MM.1S (cell line): Measurements from ENCODE around the gene ZNF222.

Source experiments
- DNase-seq: peaks from one replicate; pipeline ENCODE4 v3.0.0-alpha.2; 2015
- H2AFZ ChIP-seq: fragments of 300-600 bp; sonication (generic); 2 replicates; pipeline ENCODE4 v1.6.0; 2016; ENCODE audit warnings: antibody characterized with exemption, low read length
- H3F3A ChIP-seq: fragments of 300-600 bp; sonication (generic); 2 replicates; pipeline ENCODE4 v1.6.1; 2016; ENCODE audit warnings: mild to moderate bottlenecking, antibody characterized with exemption, low read length, moderate library complexity, mixed read lengths; ENCODE audit not compliant: insufficient read depth
- H3K27ac ChIP-seq: fragments of 300-600 bp; sonication (generic); 2 replicates; pipeline ENCODE4 v1.5.1; 2016; ENCODE audit warnings: mild to moderate bottlenecking, low read length
- H3K27me3 ChIP-seq: fragments of 300-600 bp; sonication (generic); replicated peaks from 2 replicates; pipeline ENCODE4 v1.6.0; 2016; ENCODE audit warnings: low read length; ENCODE audit not compliant: insufficient read depth
- H3K36me3 ChIP-seq: fragments of 300-600 bp; sonication (generic); replicated peaks from 2 replicates; pipeline ENCODE4 v1.6.1; 2016; ENCODE audit warnings: mild to moderate bottlenecking, low read length, mixed read lengths; ENCODE audit not compliant: insufficient read depth
- H3K4me1 ChIP-seq: fragments of 300-600 bp; sonication (generic); 2 replicates; pipeline ENCODE4 v1.6.1; 2016; ENCODE audit warnings: low read length, mixed read lengths
- H3K4me2 ChIP-seq: fragments of 300-600 bp; sonication (generic); 2 replicates; pipeline ENCODE4 v1.6.0; 2016; ENCODE audit warnings: low read depth, low read length
- H3K4me3 ChIP-seq: fragments of 300-600 bp; sonication (generic); 2 replicates; pipeline ENCODE4 v1.5.1; 2016; ENCODE audit warnings: low read length, mixed read lengths
- H3K79me2 ChIP-seq: fragments of 300-600 bp; sonication (generic); 2 replicates; pipeline ENCODE4 v1.6.1; 2016; ENCODE audit warnings: mixed run types, low read length, mixed read lengths
- H3K9ac ChIP-seq: fragments of 300-600 bp; sonication (generic); 2 replicates; pipeline ENCODE4 v1.6.1; 2016; ENCODE audit warnings: low read length, mixed read lengths
- H3K9me2 ChIP-seq: fragments of 300-600 bp; sonication (generic); replicated peaks from 2 replicates; pipeline ENCODE4 v1.6.1; 2016; ENCODE audit warnings: mild to moderate bottlenecking, low read length, mixed read lengths; ENCODE audit not compliant: insufficient read depth
- H3K9me3 ChIP-seq: fragments of 300-600 bp; sonication (generic); replicated peaks from 2 replicates; pipeline ENCODE4 v1.6.1; 2016; ENCODE audit warnings: mild to moderate bottlenecking, low read length, mixed read lengths; ENCODE audit not compliant: insufficient read depth
- H4K20me1 ChIP-seq: fragments of 300-600 bp; sonication (generic); 2 replicates; pipeline ENCODE4 v1.6.1; 2016; ENCODE audit warnings: mild to moderate bottlenecking, low read length, moderate library complexity, mixed read lengths; ENCODE audit not compliant: insufficient read depth
- EZH2 ChIP-seq: fragments of 300-600 bp; sonication (generic); optimal IDR thresholded peaks from 2 replicates; pipeline ENCODE3; 2017; ENCODE audit warnings: low read depth, mild to moderate bottlenecking, antibody characterized with exemption, low read length, mixed read lengths
- EZH2phosphoT487 ChIP-seq: fragments of 300-600 bp; sonication (generic); IDR thresholded peaks from 2 replicates; pipeline ENCODE4 v1.6.1; 2018; ENCODE audit warnings: antibody characterized with exemption, low read length
- TF ChIP-seq, protein P1 (sequence below): fragments of 300-600 bp; sonication (generic); IDR thresholded peaks from 2 replicates; pipeline ENCODE4 v1.5.1; 2016; ENCODE audit warnings: antibody characterized with exemption, low read length, mixed read lengths

Gene ZNF222

DNA sequence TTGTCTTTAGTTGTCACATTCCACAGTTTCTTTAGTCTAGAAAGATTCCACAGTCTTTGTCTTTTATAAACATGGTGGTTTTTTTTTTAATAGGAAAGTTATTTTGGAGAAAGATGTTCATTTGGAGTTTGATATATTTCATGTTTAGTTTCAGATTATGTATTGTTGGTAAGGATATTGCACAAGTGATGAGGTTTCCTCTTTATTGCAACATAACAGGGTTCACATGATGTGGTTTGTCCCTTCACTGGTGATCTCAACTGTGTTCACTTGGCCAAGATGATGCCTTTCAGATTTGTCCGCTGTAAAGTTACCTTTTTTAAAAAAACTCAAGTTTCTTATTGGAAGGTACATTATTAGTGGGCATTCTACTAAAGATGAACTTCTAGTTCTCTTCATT, 19.2 kb upstream of the ZNF222 start:
- no peak for DNase-seq
- no peak overlapping the region for H2AFZ ChIP-seq
- no peak for TF ChIP-seq EZH2phosphoT487
- TF ChIP-seq, protein P1, sequence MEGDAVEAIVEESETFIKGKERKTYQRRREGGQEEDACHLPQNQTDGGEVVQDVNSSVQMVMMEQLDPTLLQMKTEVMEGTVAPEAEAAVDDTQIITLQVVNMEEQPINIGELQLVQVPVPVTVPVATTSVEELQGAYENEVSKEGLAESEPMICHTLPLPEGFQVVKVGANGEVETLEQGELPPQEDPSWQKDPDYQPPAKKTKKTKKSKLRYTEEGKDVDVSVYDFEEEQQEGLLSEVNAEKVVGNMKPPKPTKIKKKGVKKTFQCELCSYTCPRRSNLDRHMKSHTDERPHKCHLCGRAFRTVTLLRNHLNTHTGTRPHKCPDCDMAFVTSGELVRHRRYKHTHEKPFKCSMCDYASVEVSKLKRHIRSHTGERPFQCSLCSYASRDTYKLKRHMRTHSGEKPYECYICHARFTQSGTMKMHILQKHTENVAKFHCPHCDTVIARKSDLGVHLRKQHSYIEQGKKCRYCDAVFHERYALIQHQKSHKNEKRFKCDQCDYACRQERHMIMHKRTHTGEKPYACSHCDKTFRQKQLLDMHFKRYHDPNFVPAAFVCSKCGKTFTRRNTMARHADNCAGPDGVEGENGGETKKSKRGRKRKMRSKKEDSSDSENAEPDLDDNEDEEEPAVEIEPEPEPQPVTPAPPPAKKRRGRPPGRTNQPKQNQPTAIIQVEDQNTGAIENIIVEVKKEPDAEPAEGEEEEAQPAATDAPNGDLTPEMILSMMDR = no peak
- TF ChIP-seq EZH2 = no peak
- no peaks in the 10 kb centered on the region for H3K79me2 ChIP-seq
- no peaks in the 10 kb centered on the region for H3K27me3 ChIP-seq
- H3K9me2 ChIP-seq = no peaks in the 10 kb centered on the region
- H3K27ac ChIP-seq = no peak overlapping the region
- H3K9ac ChIP-seq = no peak overlapping the region
- H3K36me3 ChIP-seq = peaks cover 8% of the 10 kb centered on the region
- H3K9me3 ChIP-seq = no peaks in the 10 kb centered on the region
- H3K4me2 ChIP-seq = no peak overlapping the region
- H3K4me1 ChIP-seq = peaks cover 4% of the 10 kb centered on the region; the same call in 1 of the 2 replicates
- no peak overlapping the region for H3K4me3 ChIP-seq
- no peaks in the 10 kb centered on the region for H4K20me1 ChIP-seq
- H3F3A ChIP-seq = no peaks in the 10 kb centered on the region

GRCh38 chr19:44007473-44007872, 17.7 kb upstream of the ZNF222 start:
- no peaks in the 10 kb centered on the region for H4K20me1 ChIP-seq
- no peak overlapping the region for H3K4me3 ChIP-seq
- no peak overlapping the region for H2AFZ ChIP-seq
- H3F3A ChIP-seq = no peaks in the 10 kb centered on the region
- H3K79me2 ChIP-seq = no peaks in the 10 kb centered on the region
- H3K9me3 ChIP-seq = no peaks in the 10 kb centered on the region
- no peaks in the 10 kb centered on the region for H3K4me1 ChIP-seq
- H3K4me2 ChIP-seq = no peak overlapping the region
- DNase-seq = no peak
- no peak overlapping the region for H3K9ac ChIP-seq
- no peak overlapping the region for H3K27ac ChIP-seq
- TF ChIP-seq EZH2 (no peak), EZH2phosphoT487 (no peak)
- TF ChIP-seq, protein P1 = no peak
- no peaks in the 10 kb centered on the region for H3K27me3 ChIP-seq
- H3K9me2 ChIP-seq = no peaks in the 10 kb centered on the region
- H3K36me3 ChIP-seq = peaks cover 8% of the 10 kb centered on the region

GRCh38 chr19:44010468-44010867, 14.7 kb upstream of the ZNF222 start:
- Histone ChIP-seq H4K20me1 (no peaks in the 10 kb centered on the region), H3K27me3 (no peaks in the 10 kb centered on the region), H3K27ac (no peak overlapping the region), H3K4me3 (no peak overlapping the region), H2AFZ (no peak overlapping the region), H3F3A (no peaks in the 10 kb centered on the region), H3K9me2 (no peaks in the 10 kb centered on the region), H3K79me2 (no peaks in the 10 kb centered on the region), H3K9ac (no peak overlapping the region), H3K4me1 (no peaks in the 10 kb centered on the region), H3K9me3 (no peaks in the 10 kb centered on the region), H3K4me2 (no peak overlapping the region), H3K36me3 (peaks cover 8% of the 10 kb centered on the region)
- no peak for DNase-seq
- TF ChIP-seq EZH2 (no peak), EZH2phosphoT487 (no peak)
- TF ChIP-seq, protein P1 = no peak
